Stomach (tissue), 9 donors: ENCODE results near the gene SH3PXD2A. TPM values are rescaled to one million over a fixed set of nuclear protein-coding genes. Genes with fewer than 3 reads are reported as not detected.

Experiments
- DNase-seq, 2 donors: peaks; one replicate each; pipeline versions ENCODE4 v3.0.0 to v3.0.0-alpha.2; 2013 to 2019
- H3K27ac ChIP-seq, 5 donors: fragments of 200-600 bp in 4 of 5; sonication (generic) in 4 of 5; one replicate each; pipeline ENCODE4 v1.5.1; 2013 to 2019; ENCODE audit warnings: mild to moderate bottlenecking in 1 of 5, moderate library complexity in 1 of 5
- H3K27me3 ChIP-seq, 3 donors: fragments of 200-600 bp; sonication (generic); one replicate each; pipeline ENCODE4 v1.5.1; 2017 to 2019; ENCODE audit warnings: mixed run types in 1 of 3
- H3K36me3 ChIP-seq, 4 donors: fragments of 200-600 bp; sonication (generic); 1 replicate in 3 of 4; 2 replicates in 1 of 4; pipeline ENCODE4 v1.5.1; 2016 to 2019
- H3K4me1 ChIP-seq, 4 donors: fragments of 200-600 bp; sonication (generic); one replicate each; pipeline ENCODE4 v1.5.1; 2016 to 2019
- H3K4me3 ChIP-seq, 4 donors: fragments of 200-600 bp; sonication (generic) in 3 of 4; one replicate each; pipeline ENCODE4 v1.5.1; 2016 to 2019; ENCODE audit warnings: mild to moderate bottlenecking in 1 of 4
- H3K9me3 ChIP-seq, 4 donors: fragments of 200-600 bp; sonication (generic); one replicate each; pipeline ENCODE4 v1.5.1; 2016 to 2019
- CTCF ChIP-seq, 7 experiments: fragments of 450-650 bp in 4 of 7; fragments of 200-600 bp in 3 of 7; sonication (generic) in 3 of 7; IDR thresholded peaks; one replicate each; pipeline ENCODE4 v1.5.1; 2016 to 2019; ENCODE audit warnings: antibody characterized with exemption in 7 of 7, control low read depth in 2 of 7, mild to moderate bottlenecking in 1 of 7
- EP300 ChIP-seq: sonication (generic); formaldehyde crosslinking; IDR thresholded peaks from one replicate; pipeline ENCODE4 v1.6.1; 2017; ENCODE audit warnings: antibody characterized with exemption
- POLR2A ChIP-seq, 4 donors: fragments of 450-650 bp; IDR thresholded peaks; one replicate each; pipeline ENCODE4 v1.6.1; 2016; ENCODE audit warnings: antibody characterized with exemption in 4 of 4, control low read depth in 2 of 4, mild to moderate bottlenecking in 1 of 4, moderate library complexity in 1 of 4
- POLR2AphosphoS5 ChIP-seq, 3 donors: sonication (generic); formaldehyde crosslinking; IDR thresholded peaks; one replicate each; pipeline ENCODE4 v1.6.1; 2016; ENCODE audit warnings: antibody characterized with exemption in 3 of 3
- WGBS, 5 donors: extraction: QIAGEN DNeasy Blood & Tissue Kit in 3 of 5; methylation state at CpG; one replicate each; pipeline versions ENCODE4 v1.1.5 to v1.1.7; 2013 to 2018; 5-methylcytosine and 5-hydroxymethylcytosine counted together
- intact Hi-C: fragments of 100-400 bp; cut with DNase I; formaldehyde crosslinking; loops from one replicate; pipeline ENCODE4 v1.15.1; 2023; ENCODE audit warnings: low total_unique reads
- polyA plus RNA-seq, 3 donors: library from polyadenylated mRNA; stranded (reverse); fragments of 200-250 nt; gene quantifications; one replicate each; pipeline ENCODE4 v1.2.3, GENCODE V29; 2013
- total RNA-seq, 5 donors: library from RNA; depleted of rRNA; stranded (reverse); fragments of >200 nt; gene quantifications; one replicate each; pipeline versions ENCODE4 v1.1.0 to v1.2.3, GENCODE V29; 2014 to 2016
- donor health status: healthy with polysubstance abuse.
- donor health status: Bipolar disorder and iron deficiency.
- donor health status: healthy.

SH3PXD2A gene
- total and polyA plus RNA-seq, 8 donors = 12.8 to 51.6 (median 24.0) TPM

GRCh38 chr10:103616705-103617601, 238.4 kb downstream of the SH3PXD2A start:
- intact Hi-C loops = no loop called here
- WGBS, 5 donors = 76 to 90% (median 77%) methylated on average over 8 to 20 of the region's 20 CpGs
- H3K27ac ChIP-seq = peak overlapping the region in 4 of 5 donors; percentile 54 to 68 (median 65)
- H3K27me3 ChIP-seq = no peaks in the 10 kb centered on the region
- H3K9me3 ChIP-seq = no peaks in the 10 kb centered on the region
- peaks cover 22 to 91% (median 73%) of the 10 kb centered on the region in 4 donors for H3K36me3 ChIP-seq
- DNase-seq = peak in 1 of 2 donors; percentile 38
- H3K4me1 ChIP-seq = peaks cover 52 to 83% (median 60%) of the 10 kb centered on the region in 4 donors
- TF ChIP-seq POLR2AphosphoS5 (IDR thresholded peaks at IDR 0.05) (peak in 2 of 3 donors; percentile 2 to 46), CTCF (IDR thresholded peaks at IDR 0.05) (no peak)
- no peak overlapping the region for H3K4me3 ChIP-seq

GRCh38 chr10:103614306-103615158, 240.8 kb downstream of the SH3PXD2A start:
- H3K27me3 ChIP-seq = no peaks in the 10 kb centered on the region
- H3K36me3 ChIP-seq = peaks cover 26 to 91% (median 78%) of the 10 kb centered on the region in 4 donors
- no peak for DNase-seq
- TF ChIP-seq POLR2A (IDR thresholded peaks at IDR 0.05) (no peak), CTCF (IDR thresholded peaks at IDR 0.05) (no peak), EP300 (no peak), POLR2AphosphoS5 (IDR thresholded peaks at IDR 0.05) (no peak)
- no peaks in the 10 kb centered on the region for H3K9me3 ChIP-seq
- intact Hi-C loops = no loop called here
- 74 to 83% (median 79%) methylated on average over 14 of the region's 14 CpGs for WGBS, 5 donors
- H3K27ac ChIP-seq = peak overlapping the region in 4 of 5 donors; percentile 37 to 68 (median 63)
- peaks cover 31 to 59% (median 44%) of the 10 kb centered on the region in 4 donors for H3K4me1 ChIP-seq
- H3K4me3 ChIP-seq = no peak overlapping the region

GRCh38 chr10:103613616-103614015, 241.8 kb downstream of the SH3PXD2A start:
- intact Hi-C loops = no loop called here
- no peak for DNase-seq
- Histone ChIP-seq H3K36me3 (peaks cover 26 to 100% (median 87%) of the 10 kb centered on the region in 4 donors), H3K27me3 (no peaks in the 10 kb centered on the region), H3K27ac (no peak overlapping the region), H3K9me3 (no peaks in the 10 kb centered on the region), H3K4me1 (peaks cover 21 to 50% (median 35%) of the 10 kb centered on the region in 4 donors), H3K4me3 (no peak overlapping the region)
- 89 to 100% (median 97%) methylated on average over 2 of the region's 2 CpGs for WGBS, 5 donors
- TF ChIP-seq CTCF (IDR thresholded peaks at IDR 0.05) (no peak), POLR2AphosphoS5 (IDR thresholded peaks at IDR 0.05) (no peak), EP300 (no peak), POLR2A (IDR thresholded peaks at IDR 0.05) (no peak)
